Neural cell (in vitro differentiated cells): ENCODE measurements around the gene RHOBTB3. TPM values are rescaled to one million over a fixed set of nuclear protein-coding genes. Genes with fewer than 3 reads are reported as not detected.

ENCODE experiments used
- H2AFZ ChIP-seq: fragments of 200-600, 300-800 bp; sonication (generic), shearing (Covaris generic); 2 replicates; pipeline ENCODE4 v1.6.0; 2014; ENCODE audit warnings: low read depth, mild to moderate bottlenecking, antibody characterized with exemption, low read length, moderate library complexity
- H3F3A ChIP-seq: fragments of 200-600 bp; shearing (Covaris generic); 2 replicates; pipeline ENCODE4 v1.6.1; 2016; ENCODE audit warnings: mild to moderate bottlenecking, moderate library complexity, mixed read lengths, antibody characterized with exemption, low read length; ENCODE audit not compliant: insufficient read depth, poor library complexity, severe bottlenecking
- H3K27ac ChIP-seq: fragments of 200-600, 300-800 bp; sonication (generic), shearing (Covaris generic); 2 replicates; pipeline ENCODE4 v1.5.1; 2014; ENCODE audit warnings: mild to moderate bottlenecking, low read length, moderate library complexity
- H3K27me3 ChIP-seq: fragments of 300-800, 200-600 bp; sonication (generic), shearing (Covaris generic); 2 replicates; pipeline ENCODE4 v1.6.0; 2014; ENCODE audit warnings: mild to moderate bottlenecking, low read depth, low read length, moderate library complexity; ENCODE audit not compliant: insufficient read depth
- H3K36me3 ChIP-seq: fragments of 300-800, 200-600 bp; sonication (generic), shearing (Covaris generic); 2 replicates; pipeline ENCODE4 v1.5.1; 2014; ENCODE audit warnings: mild to moderate bottlenecking, antibody characterized with exemption, low read length, moderate library complexity; ENCODE audit not compliant: insufficient read depth
- H3K4me2 ChIP-seq: fragments of 300-800, 200-600 bp; sonication (generic), shearing (Covaris generic); 2 replicates; pipeline ENCODE4 v1.6.0; 2014; ENCODE audit warnings: mild to moderate bottlenecking, low read length
- H3K4me3 ChIP-seq: fragments of 300-800, 200-600 bp; sonication (generic), shearing (Covaris generic); 2 replicates; pipeline ENCODE4 v1.5.1; 2014; ENCODE audit warnings: mild to moderate bottlenecking, low read length, moderate library complexity
- H3K79me2 ChIP-seq: fragments of 200-600 bp; shearing (Covaris generic); replicated peaks from 2 replicates; pipeline ENCODE4 v1.6.0; 2014; ENCODE audit warnings: mild to moderate bottlenecking, low read length, moderate library complexity; ENCODE audit not compliant: insufficient read depth
- H3K9ac ChIP-seq: fragments of 300-800, 200-600 bp; sonication (generic), shearing (Covaris generic); 2 replicates; pipeline ENCODE4 v1.6.1; 2016; ENCODE audit warnings: mild to moderate bottlenecking, low read length, mixed read lengths
- H3K9me2 ChIP-seq: fragments of 200-600 bp; shearing (Covaris generic); 2 replicates; pipeline ENCODE4 v1.6.1; 2016; ENCODE audit warnings: mild to moderate bottlenecking, low read length, mixed read lengths; ENCODE audit not compliant: insufficient read depth
- H3K9me3 ChIP-seq: fragments of 200-600, 300-800 bp; sonication (generic), shearing (Covaris generic); 2 replicates; pipeline ENCODE4 v1.6.1; 2016; ENCODE audit warnings: mild to moderate bottlenecking, mixed run types, low read length, moderate library complexity, mixed read lengths
- H4K20me1 ChIP-seq: fragments of 200-600 bp; shearing (Covaris generic); 2 replicates; pipeline ENCODE4 v1.6.1; 2016; ENCODE audit warnings: mild to moderate bottlenecking, mixed run types; ENCODE audit not compliant: insufficient read depth
- CTCF ChIP-seq: fragments of 450-650 bp; IDR thresholded peaks from 2 replicates; pipeline ENCODE4 v1.5.1; 2014; ENCODE audit warnings: antibody characterized with exemption, mild to moderate bottlenecking, moderate library complexity; ENCODE audit not compliant: poor library complexity, severe bottlenecking
- EP300 ChIP-seq: fragments of 450-650 bp; conservative IDR thresholded peaks from 2 replicates; pipeline ENCODE4 v1.6.1; 2014; ENCODE audit warnings: antibody characterized with exemption, mild to moderate bottlenecking, moderate library complexity; ENCODE audit not compliant: poor library complexity, severe bottlenecking
- EZH2 ChIP-seq: fragments of 200-600, 300-800 bp; shearing (Covaris generic), sonication (generic); IDR thresholded peaks from 2 replicates; pipeline ENCODE4 v1.6.1; 2014; ENCODE audit warnings: antibody characterized with exemption, low read length, borderline replicate concordance, mild to moderate bottlenecking; ENCODE audit not compliant: insufficient read depth, poor library complexity, severe bottlenecking
- MXI1 ChIP-seq: fragments of 450-650 bp; conservative IDR thresholded peaks from 2 replicates; pipeline ENCODE4 v1.6.1; 2014; ENCODE audit warnings: antibody characterized with exemption, mild to moderate bottlenecking; ENCODE audit not compliant: poor library complexity, severe bottlenecking
- POLR2AphosphoS5 ChIP-seq: IDR thresholded peaks from 2 replicates; pipeline ENCODE4 v1.6.1; 2012
- RAD21 ChIP-seq: fragments of 450-650 bp; conservative IDR thresholded peaks from 2 replicates; pipeline ENCODE4 v1.6.1; 2014; ENCODE audit warnings: antibody characterized with exemption, mild to moderate bottlenecking, moderate library complexity
- REST ChIP-seq: IDR thresholded peaks from 2 replicates; pipeline ENCODE4 v1.6.1; 2012; ENCODE audit warnings: borderline replicate concordance
- SMC3 ChIP-seq: fragments of 450-650 bp; conservative IDR thresholded peaks from 2 replicates; pipeline ENCODE4 v1.6.1; 2014; ENCODE audit warnings: antibody characterized with exemption, mild to moderate bottlenecking, moderate library complexity; ENCODE audit not compliant: poor library complexity
- TAF1 ChIP-seq: IDR thresholded peaks from 2 replicates; pipeline ENCODE4 v1.6.1; 2012; ENCODE audit warnings: low read depth
- polyA minus RNA-seq: library from RNA; depleted of rRNA, polyadenylated mRNA; stranded (reverse); fragments of >200 nt; gene quantifications from 2 replicates; pipeline ENCODE4 v1.2.3, GENCODE V29; 2014
- polyA plus RNA-seq: library from polyadenylated mRNA; depleted of rRNA; stranded (reverse); fragments of >200 nt; gene quantifications from 2 replicates; pipeline ENCODE4 v1.2.3, GENCODE V29; 2014

The RHOBTB3 gene, protein sequence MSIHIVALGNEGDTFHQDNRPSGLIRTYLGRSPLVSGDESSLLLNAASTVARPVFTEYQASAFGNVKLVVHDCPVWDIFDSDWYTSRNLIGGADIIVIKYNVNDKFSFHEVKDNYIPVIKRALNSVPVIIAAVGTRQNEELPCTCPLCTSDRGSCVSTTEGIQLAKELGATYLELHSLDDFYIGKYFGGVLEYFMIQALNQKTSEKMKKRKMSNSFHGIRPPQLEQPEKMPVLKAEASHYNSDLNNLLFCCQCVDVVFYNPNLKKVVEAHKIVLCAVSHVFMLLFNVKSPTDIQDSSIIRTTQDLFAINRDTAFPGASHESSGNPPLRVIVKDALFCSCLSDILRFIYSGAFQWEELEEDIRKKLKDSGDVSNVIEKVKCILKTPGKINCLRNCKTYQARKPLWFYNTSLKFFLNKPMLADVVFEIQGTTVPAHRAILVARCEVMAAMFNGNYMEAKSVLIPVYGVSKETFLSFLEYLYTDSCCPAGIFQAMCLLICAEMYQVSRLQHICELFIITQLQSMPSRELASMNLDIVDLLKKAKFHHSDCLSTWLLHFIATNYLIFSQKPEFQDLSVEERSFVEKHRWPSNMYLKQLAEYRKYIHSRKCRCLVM
- polyA plus RNA-seq (79.0 and 99.4 TPM in 2 replicates), polyA minus RNA-seq (129 and 134 TPM in 2 replicates)

- peak within 1 kb of the TSS; percentile 82 for H3K4me3 ChIP-seq
- peak within 1 kb of the TSS; percentile 82 for H2AFZ ChIP-seq
- H3K9ac ChIP-seq: peak within 1 kb of the TSS; percentile 81
- H4K20me1 ChIP-seq: no peaks in the 10 kb centered on the region
- H3K27ac ChIP-seq: peak within 1 kb of the TSS; percentile 14
- H3K4me2 ChIP-seq: peak within 1 kb of the TSS; percentile 85
- H3K79me2 ChIP-seq: peaks cover 12% of the 10 kb centered on the region
- no peaks in the 10 kb centered on the region for H3K9me3 ChIP-seq
- peaks cover 38% of the 10 kb centered on the region for H3K27me3 ChIP-seq
- H3K9me2 ChIP-seq: no peaks in the 10 kb centered on the region
- peak; percentile 21 for TF ChIP-seq RAD21
- TF ChIP-seq CTCF: no peak
- peak; percentile 19 for TF ChIP-seq EP300
- TF ChIP-seq REST: no peak
- no peak for TF ChIP-seq EZH2
- peak; percentile 3 for TF ChIP-seq TAF1
- TF ChIP-seq MXI1: peak; percentile 78
- peak; percentile 12 for TF ChIP-seq SMC3
- TF ChIP-seq POLR2AphosphoS5: peak; percentile 67
- no peaks in the 10 kb centered on the region for H3K36me3 ChIP-seq
- no peaks in the 10 kb centered on the region for H3F3A ChIP-seq
Measured at GRCh38 chr5:95730730-95731570, at the start of gene RHOBTB3. Gene RHOBTB3, plus strand, starts transcription at chr5:95731336. Its CDS starts 347 bp downstream, at chr5:95731683.

- Histone ChIP-seq H3K4me2 (no peak within 1 kb of the TSS), H3F3A (no peaks in the 10 kb centered on the region), H3K9ac (no peak within 1 kb of the TSS), H4K20me1 (no peaks in the 10 kb centered on the region), H3K79me2 (no peaks in the 10 kb centered on the region), H3K27ac (no peak within 1 kb of the TSS), H3K9me3 (no peaks in the 10 kb centered on the region), H3K9me2 (no peaks in the 10 kb centered on the region), H3K27me3 (no peaks in the 10 kb centered on the region), H3K36me3 (no peaks in the 10 kb centered on the region), H2AFZ (no peak within 1 kb of the TSS), H3K4me3 (no peak within 1 kb of the TSS)
- TF ChIP-seq CTCF: no peak
- TF ChIP-seq REST: no peak
Measured at GRCh38 chr5:95682891-95683290, 48.2 kb upstream of the RHOBTB3 start, which contains the start of gene SPATA9. Gene SPATA9, minus strand, starts transcription at chr5:95682991. Its CDS starts 137 bp downstream, at chr5:95682854.
